WTC11 (cell line): Measurements from ENCODE around the gene POLR3B.

Source experiments
- ATF3 ChIP-seq: sonication (generic); formaldehyde crosslinking; conservative IDR thresholded peaks from 2 replicates; pipeline ENCODE4 v1.8.1; 2022; ENCODE audit warnings: mild to moderate bottlenecking, missing genetic modification reagents
- CBFB ChIP-seq: sonication (generic); formaldehyde crosslinking; IDR thresholded peaks from 2 replicates; pipeline ENCODE4 v1.8.1; 2022; ENCODE audit warnings: mild to moderate bottlenecking, low read depth, missing genetic modification reagents
- CREM ChIP-seq: sonication (generic); formaldehyde crosslinking; IDR thresholded peaks from 2 replicates; pipeline ENCODE4 v1.8.1; 2022; ENCODE audit warnings: mild to moderate bottlenecking, missing genetic modification reagents, moderate library complexity
- CTCF ChIP-seq: fragments of 200-600 bp; IDR thresholded peaks from 2 replicates; pipeline ENCODE4 v1.8.0; 2022; ENCODE audit warnings: antibody characterized with exemption
- E2F4 ChIP-seq: sonication (generic); formaldehyde crosslinking; IDR thresholded peaks from 2 replicates; pipeline ENCODE4 v1.8.1; 2022; ENCODE audit warnings: low read depth, mild to moderate bottlenecking, moderate library complexity, missing genetic modification reagents, borderline replicate concordance
- ELF4 ChIP-seq: sonication (generic); formaldehyde crosslinking; IDR thresholded peaks from 2 replicates; pipeline ENCODE4 v1.8.1; 2022; ENCODE audit warnings: low read depth, mild to moderate bottlenecking, moderate library complexity, missing genetic modification reagents
- FOXP1 ChIP-seq: sonication (generic); formaldehyde crosslinking; IDR thresholded peaks from 2 replicates; pipeline ENCODE4 v1.8.0; 2022; ENCODE audit warnings: missing genetic modification reagents, mild to moderate bottlenecking, moderate library complexity, borderline replicate concordance
- IRF2 ChIP-seq: sonication (generic); formaldehyde crosslinking; IDR thresholded peaks from 2 replicates; pipeline ENCODE4 v1.8.0; 2022; ENCODE audit warnings: low read depth, missing genetic modification reagents, borderline replicate concordance
- JUN ChIP-seq: sonication (generic); formaldehyde crosslinking; IDR thresholded peaks from 2 replicates; pipeline ENCODE4 v1.8.0; 2023; ENCODE audit warnings: mild to moderate bottlenecking, missing genetic modification reagents
- SMAD3 ChIP-seq: sonication (generic); formaldehyde crosslinking; IDR thresholded peaks from 2 replicates; pipeline ENCODE4 v1.8.0; 2022; ENCODE audit warnings: missing genetic modification reagents, mild to moderate bottlenecking, borderline replicate concordance
- USF1 ChIP-seq: sonication (generic); formaldehyde crosslinking; IDR thresholded peaks from 2 replicates; pipeline ENCODE4 v1.8.0; 2022; ENCODE audit warnings: mild to moderate bottlenecking, missing genetic modification reagents
- ZNF121 ChIP-seq: sonication (generic); formaldehyde crosslinking; IDR thresholded peaks from 2 replicates; pipeline ENCODE4 v1.8.0; 2023; ENCODE audit warnings: missing genetic modification reagents
- ZNF263 ChIP-seq: sonication (generic); formaldehyde crosslinking; IDR thresholded peaks from 2 replicates; pipeline ENCODE4 v1.8.1; 2022; ENCODE audit warnings: low read depth, mild to moderate bottlenecking, moderate library complexity, missing genetic modification reagents
- ZNF317 ChIP-seq: sonication (generic); formaldehyde crosslinking; IDR thresholded peaks from 2 replicates; pipeline ENCODE4 v1.8.1; 2023; ENCODE audit warnings: low read depth, mild to moderate bottlenecking, moderate library complexity, missing genetic modification reagents, borderline replicate concordance

GRCh38 chr12:106527356-106527755 lies 169.8 kb downstream of the POLR3B start:
- TF ChIP-seq FOXP1 (CRISPR knock-in tag) (no peak), CTCF (no peak), IRF2 (CRISPR knock-in tag) (no peak), CREM (no peak), ATF3 (CRISPR knock-in tag) (no peak), USF1 (CRISPR knock-in tag) (no peak), SMAD3 (CRISPR knock-in tag) (no peak), ELF4 (CRISPR knock-in tag) (no peak), CBFB (CRISPR knock-in tag) (no peak), ZNF317 (no peak), E2F4 (CRISPR knock-in tag) (no peak), ZNF263 (no peak), ZNF121 (CRISPR knock-in tag) (no peak), JUN (CRISPR knock-in tag) (no peak)
